ENCODE measurements around the gene KHSRP. TPM values are rescaled to one million over a fixed set of nuclear protein-coding genes. Genes with fewer than 3 reads are reported as not detected.

Gene KHSRP
- total RNA-seq, 4 donors from 2014 or later = 92.9 to 141 (median 118) TPM

DNA sequence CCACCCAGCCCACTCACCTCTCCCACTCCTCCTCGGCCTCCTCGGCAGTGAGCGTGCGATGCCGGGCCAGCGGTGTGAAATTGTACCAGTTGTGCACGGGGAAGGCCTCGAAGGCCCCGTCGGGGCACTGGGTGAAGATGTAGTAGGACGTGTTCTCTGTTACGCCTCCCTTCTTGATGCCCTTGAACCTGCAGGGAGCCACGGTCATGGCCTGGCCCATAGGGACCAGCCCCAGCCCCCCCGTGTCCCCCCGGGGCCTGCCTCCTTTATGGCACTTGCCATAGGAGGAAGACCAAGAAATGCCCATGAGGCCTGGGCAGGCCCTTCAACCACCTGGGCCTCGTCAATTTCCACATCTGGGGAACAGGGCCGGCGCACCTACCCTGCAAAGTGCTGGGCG is 37.2 kb downstream of the KHSRP start:
- H3K4me3 ChIP-seq (replicated peaks in 1 of 3) = no peak overlapping the region
- no peak overlapping the region for H3K27ac ChIP-seq
- intact Hi-C loops (cut with DNase I) = no loop called here
- WGBS, 2 donors = 96% methylated on average over 13 to 18 of the region's 19 CpGs
- peaks cover 52 to 64% of the 10 kb centered on the region in 2 donors for H3K36me3 ChIP-seq
- H3K9me3 ChIP-seq = no peaks in the 10 kb centered on the region
- TF ChIP-seq, protein P1, sequence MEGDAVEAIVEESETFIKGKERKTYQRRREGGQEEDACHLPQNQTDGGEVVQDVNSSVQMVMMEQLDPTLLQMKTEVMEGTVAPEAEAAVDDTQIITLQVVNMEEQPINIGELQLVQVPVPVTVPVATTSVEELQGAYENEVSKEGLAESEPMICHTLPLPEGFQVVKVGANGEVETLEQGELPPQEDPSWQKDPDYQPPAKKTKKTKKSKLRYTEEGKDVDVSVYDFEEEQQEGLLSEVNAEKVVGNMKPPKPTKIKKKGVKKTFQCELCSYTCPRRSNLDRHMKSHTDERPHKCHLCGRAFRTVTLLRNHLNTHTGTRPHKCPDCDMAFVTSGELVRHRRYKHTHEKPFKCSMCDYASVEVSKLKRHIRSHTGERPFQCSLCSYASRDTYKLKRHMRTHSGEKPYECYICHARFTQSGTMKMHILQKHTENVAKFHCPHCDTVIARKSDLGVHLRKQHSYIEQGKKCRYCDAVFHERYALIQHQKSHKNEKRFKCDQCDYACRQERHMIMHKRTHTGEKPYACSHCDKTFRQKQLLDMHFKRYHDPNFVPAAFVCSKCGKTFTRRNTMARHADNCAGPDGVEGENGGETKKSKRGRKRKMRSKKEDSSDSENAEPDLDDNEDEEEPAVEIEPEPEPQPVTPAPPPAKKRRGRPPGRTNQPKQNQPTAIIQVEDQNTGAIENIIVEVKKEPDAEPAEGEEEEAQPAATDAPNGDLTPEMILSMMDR (IDR thresholded peaks at IDR 0.05) = no peak
- TF ChIP-seq POLR2A (IDR thresholded peaks at IDR 0.05) = no peak
- no peak for DNase-seq
- H3K4me1 ChIP-seq = peaks cover 7 to 8% of the 10 kb centered on the region in 2 donors
- no peaks in the 10 kb centered on the region for H3K27me3 ChIP-seq

DNA sequence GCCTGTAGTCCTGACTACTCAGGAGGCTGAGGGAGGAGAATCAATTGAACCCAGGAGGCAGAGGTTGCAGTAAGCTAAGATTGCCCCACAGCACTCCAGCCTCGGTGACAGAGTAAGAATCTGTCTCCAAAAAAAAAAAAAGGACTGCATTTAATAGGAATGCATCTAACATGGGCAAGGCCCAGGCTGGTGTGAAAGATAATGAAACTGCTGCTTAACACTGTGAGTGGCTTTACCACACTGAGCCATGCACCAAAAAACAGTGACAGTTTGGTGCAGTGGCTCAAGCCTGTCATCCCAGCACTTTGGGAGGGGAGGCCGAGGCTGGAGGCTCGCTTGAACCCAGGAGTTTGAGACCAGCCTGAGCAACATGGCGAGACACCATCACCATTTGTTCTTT is 40.2 kb downstream of the KHSRP start:
- Histone ChIP-seq H3K9me3 (no peaks in the 10 kb centered on the region), H3K27ac (no peak overlapping the region), H3K36me3 (peaks cover 80 to 86% of the 10 kb centered on the region in 2 donors), H3K4me1 (no peaks in the 10 kb centered on the region), H3K27me3 (no peaks in the 10 kb centered on the region), H3K4me3 (replicated peaks in 1 of 3) (no peak overlapping the region)
- TF ChIP-seq POLR2A (IDR thresholded peaks at IDR 0.05) = no peak
- TF ChIP-seq, protein P1 (IDR thresholded peaks at IDR 0.05) = no peak
- 96% methylated on average over 4 of the region's 4 CpGs for WGBS, 2 donors
- no peak for DNase-seq
- intact Hi-C loops (cut with DNase I) = no loop called here

DNA sequence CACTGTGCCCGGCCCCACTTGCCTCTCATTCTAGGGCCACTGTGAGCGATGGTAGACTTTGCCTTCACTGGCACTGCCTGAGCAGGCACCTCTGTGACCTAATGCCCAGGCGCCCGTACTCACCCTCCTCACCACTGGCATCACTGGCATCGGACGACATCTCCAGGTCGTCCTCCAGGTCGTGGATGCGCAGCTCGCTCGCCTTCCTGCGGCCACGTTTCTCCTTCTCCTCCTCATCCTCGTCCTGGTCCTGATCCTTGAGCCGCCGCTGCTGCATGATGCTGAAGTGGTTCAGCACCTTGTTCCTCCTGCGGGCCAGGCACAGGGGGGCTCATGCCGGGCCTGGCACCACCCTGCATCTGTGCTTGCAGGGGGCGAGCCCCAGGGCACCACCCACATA is 41.4 kb downstream of the KHSRP start:
- Histone ChIP-seq H3K9me3 (no peaks in the 10 kb centered on the region), H3K4me1 (peaks cover 3 to 5% of the 10 kb centered on the region in 2 donors), H3K27me3 (no peaks in the 10 kb centered on the region), H3K4me3 (replicated peaks in 1 of 3) (no peak overlapping the region), H3K27ac (no peak overlapping the region), H3K36me3 (peaks cover 71 to 78% of the 10 kb centered on the region in 2 donors)
- TF ChIP-seq, protein P1 (IDR thresholded peaks at IDR 0.05) = no peak
- TF ChIP-seq POLR2A (IDR thresholded peaks at IDR 0.05) = no peak
- WGBS, 2 donors = 97% methylated on average over 19 of the region's 19 CpGs
- intact Hi-C loops (cut with DNase I) = no loop called here
- no peak for DNase-seq

DNA sequence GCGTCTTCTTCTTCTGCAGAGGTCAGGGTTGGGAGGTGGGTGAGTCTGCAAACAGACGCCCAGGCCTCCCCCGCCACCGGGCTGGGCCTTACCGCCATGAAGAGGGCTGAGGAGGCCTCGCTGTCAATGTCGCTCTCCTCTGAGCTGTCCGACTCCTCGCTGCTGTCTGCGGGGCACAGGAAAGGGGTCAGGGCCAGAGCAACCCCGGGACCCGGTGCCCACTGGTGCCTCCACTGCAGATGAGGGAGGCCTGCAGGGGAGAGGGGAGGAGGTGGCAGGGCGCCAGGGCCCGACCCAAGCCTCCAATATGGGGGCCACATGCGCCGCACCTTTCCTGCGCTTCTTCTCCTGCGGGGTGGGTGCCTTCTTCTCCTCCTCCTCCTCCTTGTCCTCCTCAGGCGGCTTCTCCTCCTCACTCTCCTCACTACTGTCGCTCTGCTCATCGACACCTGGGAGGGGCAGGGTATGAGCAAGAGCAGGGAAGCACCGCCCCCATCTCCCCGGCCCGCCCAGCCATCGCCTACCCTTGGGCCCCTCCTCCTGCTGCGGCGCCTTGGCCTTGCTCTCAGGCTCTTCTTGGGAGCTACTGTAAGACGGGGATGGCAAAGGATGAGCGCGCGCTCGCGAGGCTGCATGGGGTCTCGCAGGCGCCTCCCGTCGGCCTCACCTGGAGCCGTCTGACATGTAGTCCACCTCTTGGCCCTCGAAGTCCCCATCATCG is 43.4 kb downstream of the KHSRP start:
- Histone ChIP-seq H3K4me3 (replicated peaks in 1 of 3) (no peak overlapping the region), H3K27me3 (no peaks in the 10 kb centered on the region), H3K27ac (no peak overlapping the region), H3K4me1 (peaks cover 12 to 14% of the 10 kb centered on the region in 2 donors), H3K36me3 (peaks cover 54 to 60% of the 10 kb centered on the region in 2 donors), H3K9me3 (no peaks in the 10 kb centered on the region)
- no peak for TF ChIP-seq POLR2A (IDR thresholded peaks at IDR 0.05)
- TF ChIP-seq, protein P1 (IDR thresholded peaks at IDR 0.05) = no peak
- no peak for DNase-seq
- whole genome bisulfite sequencing, 2 donors = 94 to 97% methylated on average over 33 to 40 of the region's 40 CpGs
- intact Hi-C loops (cut with DNase I) = no loop called here

DNA sequence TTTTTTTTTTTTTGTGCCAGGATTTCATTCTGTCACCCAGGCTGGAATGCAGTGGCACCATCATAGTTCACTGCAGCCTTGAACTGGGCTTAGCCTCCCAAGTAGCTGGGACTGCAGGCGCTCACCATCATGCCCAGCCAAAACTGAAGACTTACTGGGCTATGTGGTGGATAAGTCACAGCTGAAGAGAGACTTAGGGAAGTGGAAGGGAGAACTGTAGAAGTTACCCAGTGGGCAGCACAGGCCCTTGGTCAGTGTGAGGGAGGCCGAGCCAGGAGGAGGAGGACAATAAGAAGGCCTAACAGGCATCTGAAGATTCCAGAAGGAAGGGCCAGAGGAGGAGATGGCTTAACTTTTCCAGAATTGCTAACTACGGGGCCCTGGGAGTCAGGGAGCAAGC is 44.9 kb downstream of the KHSRP start:
- no peak overlapping the region for H3K27ac ChIP-seq
- peaks cover 50 to 56% of the 10 kb centered on the region in 2 donors for H3K36me3 ChIP-seq
- no peaks in the 10 kb centered on the region for H3K9me3 ChIP-seq
- DNase-seq = no peak
- 98 to 100% methylated on average over 3 of the region's 3 CpGs for WGBS, 2 donors
- peaks cover 12 to 14% of the 10 kb centered on the region in 2 donors for H3K4me1 ChIP-seq
- no peak overlapping the region for H3K4me3 ChIP-seq (replicated peaks in 1 of 3)
- H3K27me3 ChIP-seq = no peaks in the 10 kb centered on the region
- no peak for TF ChIP-seq POLR2A (IDR thresholded peaks at IDR 0.05)
- TF ChIP-seq, protein P1 (IDR thresholded peaks at IDR 0.05) = no peak
- intact Hi-C loops (cut with DNase I) = loop anchor here (10.0 kb wide), 1 partner anchor 45 kb away; the partner anchor contains the start of gene KHSRP

Data from thyroid gland (tissue), 4 donors.